AG10803 (cell line): ENCODE results near the gene CCDC83.

Experiments used
- DNase-seq: peaks from one replicate; pipeline ENCODE4 v3.0.0; 2010; ENCODE audit warnings: low read depth
- H3K4me3 ChIP-seq: 2 replicates; pipeline ENCODE4 v1.5.1; 2011; ENCODE audit warnings: mild to moderate bottlenecking, low read length, control low read depth
- TF ChIP-seq, protein P1 (sequence below): conservative IDR thresholded peaks from 2 replicates; pipeline ENCODE4 v1.5.1; 2011; ENCODE audit warnings: mild to moderate bottlenecking, low read length, control low read depth, inconsistent platforms

CCDC83 gene

DNA sequence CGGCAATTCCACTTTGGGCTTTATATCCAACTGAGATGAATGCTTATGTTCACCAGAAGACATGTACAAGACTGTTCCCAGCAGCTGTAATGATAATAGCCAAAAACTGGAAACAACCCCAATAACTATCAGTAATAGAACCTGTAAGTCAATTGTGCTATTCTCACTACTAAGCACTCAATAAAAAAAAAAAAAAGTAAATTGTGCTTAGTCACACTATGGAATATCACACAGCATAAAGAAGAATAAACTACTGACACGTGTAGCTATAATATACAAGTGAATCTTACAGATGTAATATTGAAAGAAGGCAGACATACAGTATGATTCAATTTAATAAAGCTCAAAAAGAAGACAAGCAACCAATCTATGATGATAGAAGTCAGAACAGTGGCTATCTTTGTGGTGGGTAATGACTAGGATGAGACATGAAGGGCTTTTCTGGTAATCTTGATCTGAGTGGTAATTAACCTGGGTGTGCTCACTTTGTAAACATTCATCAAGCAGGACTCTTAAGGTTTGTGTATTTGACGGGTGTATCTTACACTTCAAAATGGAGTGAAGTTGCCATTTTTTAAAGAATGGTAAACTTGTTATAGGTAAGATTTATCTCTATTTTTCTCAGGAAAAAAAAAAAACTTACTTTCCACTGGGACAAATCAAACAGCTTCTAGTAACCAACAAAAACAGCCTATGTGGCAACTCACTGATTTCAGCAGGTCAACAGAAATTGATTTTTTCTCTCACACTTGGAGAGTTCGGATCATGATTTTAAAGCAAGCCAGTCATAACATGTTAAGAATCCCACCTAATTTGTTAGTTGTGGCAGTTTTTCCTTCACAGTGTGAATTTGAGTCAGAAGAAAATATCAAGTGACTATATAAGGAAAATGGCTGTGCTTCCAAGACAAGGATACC is 84.2 kb downstream of the CCDC83 start:
- TF ChIP-seq, protein P1, sequence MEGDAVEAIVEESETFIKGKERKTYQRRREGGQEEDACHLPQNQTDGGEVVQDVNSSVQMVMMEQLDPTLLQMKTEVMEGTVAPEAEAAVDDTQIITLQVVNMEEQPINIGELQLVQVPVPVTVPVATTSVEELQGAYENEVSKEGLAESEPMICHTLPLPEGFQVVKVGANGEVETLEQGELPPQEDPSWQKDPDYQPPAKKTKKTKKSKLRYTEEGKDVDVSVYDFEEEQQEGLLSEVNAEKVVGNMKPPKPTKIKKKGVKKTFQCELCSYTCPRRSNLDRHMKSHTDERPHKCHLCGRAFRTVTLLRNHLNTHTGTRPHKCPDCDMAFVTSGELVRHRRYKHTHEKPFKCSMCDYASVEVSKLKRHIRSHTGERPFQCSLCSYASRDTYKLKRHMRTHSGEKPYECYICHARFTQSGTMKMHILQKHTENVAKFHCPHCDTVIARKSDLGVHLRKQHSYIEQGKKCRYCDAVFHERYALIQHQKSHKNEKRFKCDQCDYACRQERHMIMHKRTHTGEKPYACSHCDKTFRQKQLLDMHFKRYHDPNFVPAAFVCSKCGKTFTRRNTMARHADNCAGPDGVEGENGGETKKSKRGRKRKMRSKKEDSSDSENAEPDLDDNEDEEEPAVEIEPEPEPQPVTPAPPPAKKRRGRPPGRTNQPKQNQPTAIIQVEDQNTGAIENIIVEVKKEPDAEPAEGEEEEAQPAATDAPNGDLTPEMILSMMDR, result no peak
- DNase-seq, result no peak

DNA sequence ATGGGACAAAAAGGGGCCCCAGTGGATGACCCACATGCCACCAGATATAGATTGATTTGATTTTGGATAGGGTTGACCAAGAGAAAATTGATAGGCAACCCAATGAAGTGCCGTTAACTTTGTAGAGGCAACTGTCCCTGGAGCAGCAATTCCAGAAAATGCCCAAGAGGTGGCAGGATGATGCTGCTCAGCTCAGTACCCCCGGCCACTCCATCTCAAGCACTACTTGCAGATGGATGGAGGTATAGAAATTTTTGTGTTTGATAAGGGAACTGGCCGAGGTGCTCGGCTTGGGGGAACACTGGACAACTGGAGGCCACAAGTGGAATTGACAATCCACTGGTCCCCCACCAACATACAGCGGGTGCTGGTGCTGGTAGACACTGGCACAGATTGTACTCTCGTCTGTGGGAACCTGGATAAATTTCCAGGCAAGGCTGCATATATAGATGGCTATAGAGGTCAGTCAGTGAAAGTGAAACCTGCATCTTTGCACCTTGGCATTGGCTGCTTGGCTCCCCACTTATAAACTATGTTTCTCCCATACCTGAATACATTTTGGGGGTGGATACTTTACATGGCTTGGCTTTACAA is 86.3 kb downstream of the CCDC83 start:
- H3K4me3 ChIP-seq, result no peak overlapping the region
- TF ChIP-seq, protein P1, result peak; percentile 76
- peak; percentile 75 for DNase-seq

More for the DNA sequence above, 84.2 kb downstream of the CCDC83 start:
- H3K4me3 ChIP-seq, result no peak overlapping the region

GRCh38 chr11:85945296-85945695 is 90.1 kb downstream of the CCDC83 start:
- H3K4me3 ChIP-seq, result no peak overlapping the region
- no peak for DNase-seq
- TF ChIP-seq, protein P1, result no peak

- no peak overlapping the region for H3K4me3 ChIP-seq
- TF ChIP-seq, protein P1, result no peak
- DNase-seq, result no peak
Observed at GRCh38 chr11:85945788-85946187, 90.6 kb downstream of the CCDC83 start.

GRCh38 chr11:85946221-85946620 is 91.0 kb downstream of the CCDC83 start:
- no peak overlapping the region for H3K4me3 ChIP-seq
- DNase-seq, result peak; percentile 42
- TF ChIP-seq, protein P1, result peak; percentile 19; the same call in 1 of the 2 replicates

GRCh38 chr11:85947431-85948272 is 92.5 kb downstream of the CCDC83 start:
- DNase-seq, result peak; percentile 93
- H3K4me3 ChIP-seq, result no peak overlapping the region
- TF ChIP-seq, protein P1, result no peak
